ENCODE data around the gene ZSCAN22.
"Not testable (repeated sequence)": the region's sequence is repeated elsewhere in the genome, so short reads cannot be mapped to it uniquely, and the experiment has no call there.

The ZSCAN22 gene

DNA sequence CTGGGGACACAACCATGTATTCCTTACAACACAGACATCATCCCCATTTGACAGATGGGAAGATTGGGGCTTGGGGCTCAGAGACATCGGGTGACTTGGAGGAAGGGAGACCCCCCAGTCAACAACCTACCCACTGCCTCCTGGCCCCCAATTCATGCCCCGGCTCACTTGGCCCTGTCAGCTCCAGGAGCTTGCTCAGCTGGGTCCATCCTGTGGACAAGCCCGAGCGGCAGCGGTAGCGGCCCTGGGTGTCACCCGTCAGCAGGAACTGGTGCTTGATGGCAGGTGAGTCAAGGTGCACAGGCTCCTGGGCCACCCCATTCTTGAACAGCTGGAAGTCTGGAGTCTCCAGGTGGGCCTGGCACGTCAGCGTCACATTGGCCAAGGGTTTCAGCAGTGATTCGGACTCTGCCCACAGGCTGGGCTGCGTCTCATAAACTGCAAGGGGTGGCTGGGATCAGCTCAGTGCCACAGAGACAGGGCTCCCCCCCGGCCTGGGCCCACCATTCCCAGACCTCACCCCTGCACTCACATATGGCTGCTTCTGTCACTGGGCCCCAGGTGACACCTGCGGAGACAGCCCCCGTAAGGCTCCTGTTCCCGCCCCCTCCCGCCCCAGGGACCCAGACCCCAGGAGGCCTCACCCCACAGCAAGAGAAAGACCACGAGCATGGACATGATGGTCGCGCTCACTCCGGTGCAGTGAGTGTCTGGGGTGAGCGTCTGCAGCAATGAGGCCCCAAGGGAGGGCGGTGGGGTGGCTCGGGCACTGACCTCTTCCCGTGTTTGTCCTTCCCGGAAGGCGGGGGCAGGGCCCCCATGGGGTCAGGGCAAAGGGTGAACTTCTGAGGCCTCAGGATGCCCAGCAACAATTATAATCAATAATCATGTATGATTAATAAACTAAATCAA lies 26.2 kb downstream of the ZSCAN22 start, which contains the start of gene A1BG:
Gene A1BG, minus strand, starts transcription at position 733 of the 912 bp plus-strand sequence. Its CDS starts 55 bp downstream, at position 678.
- no peak for DNase-seq

GRCh38 chr19:58353717-58354477 lies 27.1 kb downstream of the ZSCAN22 start:
- DNase-seq, result no peak

DNA sequence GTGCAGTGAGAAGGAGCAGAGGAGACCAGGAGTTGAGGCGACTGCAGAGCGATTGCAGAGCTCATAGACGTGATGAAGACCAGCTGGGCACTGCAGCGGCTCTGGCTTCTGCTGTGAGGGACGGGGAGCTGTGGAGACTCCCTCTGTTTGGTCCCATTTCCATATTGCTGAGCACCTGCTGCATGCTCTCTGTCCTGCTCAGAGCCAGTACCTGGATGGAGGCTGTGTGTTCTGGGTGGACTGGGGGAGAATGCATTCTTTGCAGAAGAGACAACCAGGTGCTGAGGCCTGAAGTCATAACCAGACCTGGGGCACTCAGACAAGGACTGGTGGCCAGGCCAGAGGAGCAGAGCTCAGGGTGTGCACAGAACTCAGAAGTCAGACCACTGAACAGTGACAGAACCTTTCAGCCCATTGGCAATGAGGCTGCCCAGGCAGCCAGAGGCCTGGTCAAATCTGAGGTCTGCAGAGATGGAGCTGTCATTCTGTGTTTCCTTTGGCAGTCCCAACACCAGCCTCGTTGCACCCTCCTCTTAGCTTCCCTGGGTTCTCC lies 27.8 kb downstream of the ZSCAN22 start:
- no peak for DNase-seq

DNA sequence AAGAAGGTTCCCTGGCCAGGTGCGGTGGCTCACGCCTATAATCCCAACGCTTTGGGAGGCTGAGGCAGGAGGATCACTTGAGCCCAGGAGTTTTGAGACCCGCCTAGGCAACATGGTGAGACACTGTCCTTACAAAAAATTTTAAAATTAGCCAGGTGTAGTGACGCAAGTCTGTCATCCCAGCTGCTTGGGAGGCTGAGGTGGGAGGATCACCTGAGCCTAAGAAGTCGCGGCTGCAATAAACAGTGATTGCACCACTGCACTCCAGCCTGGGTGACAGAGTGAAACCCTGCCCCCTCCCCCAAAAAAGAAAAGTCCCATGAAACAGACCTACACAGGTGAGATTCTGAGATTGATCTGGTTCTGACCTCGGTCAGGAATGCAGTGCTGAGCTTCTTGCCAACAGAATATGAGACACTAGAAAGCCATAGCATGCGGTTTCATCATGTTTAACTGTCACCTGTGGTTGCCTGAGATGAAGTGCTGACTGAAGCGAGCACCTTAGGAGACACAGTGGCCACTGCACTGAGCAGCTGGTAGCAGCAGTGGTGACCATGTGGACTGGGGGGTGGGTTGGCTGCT lies 28.5 kb downstream of the ZSCAN22 start:
- DNase-seq, result no peak

GRCh38 chr19:58355908-58356765 lies 29.3 kb downstream of the ZSCAN22 start:
- peak; percentile 48 for DNase-seq

- no peak for DNase-seq
Observed at GRCh38 chr19:58356766-58357480, 30.1 kb downstream of the ZSCAN22 start.

- DNase-seq, result no peak
Observed at GRCh38 chr19:58357481-58358145, 30.8 kb downstream of the ZSCAN22 start.

GRCh38 chr19:58361900-58362271 lies 35.1 kb downstream of the ZSCAN22 start:
- peak; percentile 70 for DNase-seq

DNA sequence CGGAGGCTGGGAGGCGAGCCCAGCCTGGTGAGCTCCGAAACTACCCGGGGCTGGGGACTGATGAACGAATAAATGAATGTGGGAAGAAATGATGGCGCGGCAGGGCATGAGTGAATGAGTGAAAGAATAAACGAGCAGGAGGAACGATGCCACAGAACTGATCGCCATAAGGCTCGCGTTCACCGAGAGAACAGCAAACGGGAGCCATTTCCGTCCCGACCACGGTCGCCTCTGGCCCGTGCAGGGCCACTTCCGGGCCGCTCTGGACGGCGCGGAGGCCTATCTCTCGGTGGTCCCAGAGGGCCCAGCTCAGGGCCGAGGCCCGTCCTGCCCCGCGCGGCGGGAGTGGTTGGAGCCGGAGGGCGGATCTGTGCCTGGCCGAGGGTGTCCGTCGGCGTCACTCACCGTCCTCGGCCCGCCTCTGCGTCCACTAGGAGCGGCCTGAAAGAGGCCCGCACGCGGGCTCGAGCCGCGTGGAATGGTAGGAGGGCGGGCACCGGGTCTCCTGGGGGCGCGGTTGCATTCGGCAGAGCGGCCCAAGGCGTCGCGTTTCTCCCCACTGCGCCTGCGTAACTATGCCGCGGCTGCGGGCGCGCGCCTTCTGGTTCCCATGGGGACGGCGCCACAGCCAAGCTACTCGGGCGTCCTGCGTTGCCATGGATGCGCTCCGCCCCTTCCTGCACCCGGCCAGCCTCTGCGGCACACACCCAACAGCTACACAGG lies 35.6 kb downstream of the ZSCAN22 start, which contains the start of gene ZNF497:
Gene ZNF497, minus strand, starts transcription at position 480 of the 723 bp plus-strand sequence. CDS start 5,116 bp downstream, outside the sequence.
- peak; percentile 97 for DNase-seq

DNA sequence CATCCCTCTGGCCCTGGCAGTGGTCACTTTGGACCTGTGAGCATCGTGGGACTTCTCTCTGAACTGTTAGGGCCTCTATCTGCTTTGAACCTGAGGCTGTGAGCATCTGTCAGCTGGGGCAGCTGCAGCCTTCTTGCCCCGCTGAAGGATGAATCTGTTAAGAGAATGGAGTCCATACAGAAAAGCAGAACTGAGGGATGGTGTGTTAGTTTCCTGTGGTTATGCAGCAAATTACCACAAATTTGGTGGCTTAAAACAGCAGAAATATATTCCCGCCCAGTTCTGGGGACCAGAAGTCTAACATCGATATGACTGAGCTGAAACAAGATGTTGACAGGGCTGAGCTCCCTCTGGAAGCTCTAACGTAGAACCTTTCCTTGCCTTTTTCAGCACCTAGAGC lies 37.4 kb downstream of the ZSCAN22 start:
- DNase-seq, result no peak

DNA sequence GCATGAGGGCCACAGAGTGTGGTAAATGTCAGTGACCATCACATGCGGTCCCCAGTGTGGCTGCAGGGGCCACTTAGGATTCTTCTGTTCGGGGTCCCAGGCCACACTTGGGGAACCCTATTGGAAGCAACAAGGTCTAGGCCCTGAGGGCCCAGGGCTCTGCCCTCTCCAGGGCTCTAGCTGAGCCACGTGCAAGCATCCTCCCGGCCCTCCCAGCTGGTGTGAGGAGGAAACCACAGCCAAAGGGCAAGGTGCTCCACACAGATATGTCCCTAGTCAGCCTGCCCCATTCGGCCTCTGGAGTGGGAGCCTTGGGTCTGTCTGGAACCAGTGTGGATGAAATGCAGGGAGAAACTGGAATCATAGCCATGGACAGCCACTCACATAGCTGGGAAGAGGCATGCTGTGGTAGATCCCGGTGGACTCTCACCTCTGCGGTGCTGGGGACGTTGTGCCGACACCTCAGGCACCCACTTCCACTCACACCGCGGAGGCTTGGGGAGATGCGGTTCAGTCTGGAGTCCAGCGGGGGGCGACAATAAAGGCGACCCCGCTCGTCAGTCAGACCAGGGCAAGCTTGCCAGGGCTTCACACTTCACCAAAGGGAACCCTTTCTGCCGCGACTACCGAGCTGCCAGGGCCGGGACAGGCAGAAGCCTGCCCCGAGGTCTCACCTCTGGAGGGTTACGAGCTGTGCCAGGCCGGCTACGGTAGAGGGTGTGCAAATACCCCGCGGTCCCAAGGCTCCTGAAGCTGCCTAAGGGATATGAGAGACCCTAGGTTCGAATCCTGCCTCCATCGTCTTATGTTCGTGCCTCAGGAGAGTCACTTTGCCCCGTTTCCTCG lies 40.0 kb downstream of the ZSCAN22 start:
- DNase-seq, result no peak

DNA sequence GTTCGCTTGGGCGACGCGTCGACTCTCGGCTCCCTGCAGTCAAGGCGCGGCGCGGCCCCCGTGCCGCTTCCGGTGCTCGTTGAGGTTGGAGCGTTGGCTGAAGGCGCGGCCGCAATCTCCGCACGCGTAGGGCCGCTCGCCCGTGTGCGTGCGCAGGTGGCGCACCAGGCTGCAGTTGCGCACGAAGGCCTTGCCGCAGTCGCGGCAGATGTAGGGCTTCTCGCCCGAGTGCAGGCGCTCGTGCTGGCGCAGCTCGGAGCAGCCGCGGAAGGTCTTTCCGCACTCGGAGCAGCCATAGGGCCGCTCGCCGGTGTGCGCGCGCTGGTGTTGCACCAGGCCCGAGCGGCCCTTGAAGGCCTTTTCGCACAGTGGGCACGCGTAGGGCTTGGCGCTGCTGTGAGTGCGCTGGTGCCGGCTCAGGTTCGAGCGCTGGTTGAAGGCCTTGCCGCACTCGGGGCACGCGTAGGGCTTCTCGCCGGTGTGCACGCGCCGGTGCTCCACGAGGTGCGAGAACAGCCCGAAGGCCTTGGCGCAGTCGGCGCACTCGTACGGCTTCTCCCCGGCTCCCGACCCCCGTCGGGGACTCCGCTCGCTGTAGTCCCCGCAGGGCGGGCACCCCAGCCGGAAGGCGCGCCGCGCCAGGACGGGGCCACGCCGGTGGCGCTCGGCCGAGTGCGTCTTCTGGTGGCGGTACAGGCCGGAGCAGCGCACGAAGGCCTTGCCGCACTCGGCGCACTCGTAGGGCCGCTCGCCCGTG lies 41.1 kb downstream of the ZSCAN22 start:
- DNase-seq, result no peak

DNA sequence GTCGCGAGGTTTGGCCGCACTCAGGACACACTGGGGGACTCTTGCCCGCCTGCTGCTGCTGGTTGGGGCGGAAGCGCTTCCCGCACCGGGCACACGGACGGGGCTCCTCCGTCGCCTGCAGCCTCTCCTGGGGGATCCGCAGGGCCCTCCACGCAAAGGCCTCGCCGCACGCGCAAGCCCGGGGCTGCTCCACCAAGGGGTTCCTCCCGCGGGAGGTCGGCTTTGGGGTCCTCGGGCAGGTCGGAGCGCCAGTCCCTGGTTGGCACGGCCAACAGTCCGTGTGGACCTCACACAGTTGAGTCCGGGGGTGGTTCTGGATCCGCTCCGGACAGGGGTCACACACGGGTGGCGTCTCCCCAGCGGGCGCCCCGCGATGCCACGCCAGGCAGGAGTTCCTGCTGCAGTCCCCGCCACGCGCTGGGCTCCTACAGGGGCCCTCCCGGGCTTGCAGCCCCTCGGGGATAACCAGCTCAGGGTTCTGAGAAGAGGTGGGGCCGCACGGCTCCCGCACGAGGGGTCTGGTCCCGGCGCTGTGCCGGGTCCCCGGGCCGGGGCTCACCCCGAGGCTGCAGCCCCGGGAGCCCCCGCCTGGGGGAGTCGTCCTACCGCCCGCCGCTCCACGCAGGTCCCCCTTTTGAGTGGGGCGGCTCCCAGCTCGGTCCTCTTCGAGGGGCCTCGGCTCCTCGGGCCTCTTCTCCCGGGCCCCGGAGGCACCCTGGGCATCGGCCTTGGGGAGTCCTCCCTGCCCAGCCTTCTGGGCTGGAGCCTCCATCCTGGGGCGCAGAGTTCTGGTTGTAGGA lies 42.0 kb downstream of the ZSCAN22 start:
- no peak for DNase-seq

DNA sequence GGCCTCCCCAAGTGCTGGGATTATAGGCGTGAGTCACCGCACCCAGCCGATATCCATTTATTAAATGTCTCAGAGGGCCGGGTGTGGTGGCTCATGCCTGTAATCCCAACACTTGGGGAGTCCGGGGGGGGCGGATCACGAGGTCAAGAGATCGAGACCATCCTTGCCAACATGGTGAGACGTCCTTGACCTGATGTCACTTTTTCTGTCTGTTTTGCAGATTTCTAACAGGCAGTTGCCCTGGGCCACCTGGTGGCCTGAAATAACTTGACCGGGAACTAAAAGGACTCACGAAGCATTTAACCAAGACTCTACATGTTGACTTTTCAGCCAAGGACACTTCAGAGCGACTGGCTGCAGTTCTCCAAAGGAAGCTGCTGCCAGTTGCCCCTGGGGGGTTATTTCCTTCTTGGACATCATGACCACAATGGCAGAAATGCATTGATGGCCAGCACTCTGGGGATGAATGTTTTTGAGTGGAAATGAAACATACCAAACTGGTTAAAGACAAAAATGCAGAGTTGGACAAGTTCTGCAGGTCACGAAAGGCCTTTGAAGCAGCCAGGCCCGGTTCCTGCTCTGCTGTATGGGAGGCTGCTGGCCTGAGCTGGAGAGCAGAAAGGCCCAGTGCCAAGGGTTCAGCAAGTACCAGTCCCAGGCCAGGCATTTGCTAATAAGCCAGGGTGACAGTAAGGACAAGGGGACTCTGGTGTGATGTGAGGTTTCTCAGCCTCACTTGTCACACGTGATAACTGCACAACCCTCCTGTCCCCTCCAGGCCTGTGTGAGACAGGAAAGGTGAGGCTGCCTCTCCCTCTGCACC lies 45.7 kb downstream of the ZSCAN22 start:
- DNase-seq, result no peak

- DNase-seq, result no peak
Observed at GRCh38 chr19:58374200-58374599, 47.4 kb downstream of the ZSCAN22 start.

- DNase-seq, result not testable (repeated sequence)
Observed at GRCh38 chr19:58376724-58377123, 49.9 kb downstream of the ZSCAN22 start.

DNA sequence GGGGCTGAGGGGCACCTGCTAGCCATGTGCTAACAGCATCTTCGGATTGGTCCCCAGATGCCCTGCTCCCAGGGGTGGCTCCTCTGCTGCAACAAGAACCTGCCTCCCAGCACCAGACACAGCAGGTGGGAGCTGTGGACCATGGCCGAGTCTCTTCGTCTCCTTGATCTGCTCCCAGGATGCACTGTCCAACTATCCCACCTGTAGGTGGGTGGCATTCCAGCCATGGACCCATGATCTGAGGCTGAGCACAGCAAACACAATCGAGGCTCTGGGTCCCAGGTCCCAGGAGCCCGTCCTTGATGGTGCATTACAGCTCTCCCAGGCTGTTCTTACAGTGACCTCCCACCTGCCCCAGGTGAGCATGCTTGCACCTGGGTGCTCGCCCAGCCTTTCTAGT lies 52.5 kb downstream of the ZSCAN22 start:
- no peak for DNase-seq

All from activated CD4-positive, CD25-positive, alpha-beta regulatory T cell treated with anti-CD3 and anti-CD28 coated beads, Interleukin-2, amount 50 U/mL, for 72 hours (primary cell).